ENCODE data around the gene BICRAL.

DNA sequence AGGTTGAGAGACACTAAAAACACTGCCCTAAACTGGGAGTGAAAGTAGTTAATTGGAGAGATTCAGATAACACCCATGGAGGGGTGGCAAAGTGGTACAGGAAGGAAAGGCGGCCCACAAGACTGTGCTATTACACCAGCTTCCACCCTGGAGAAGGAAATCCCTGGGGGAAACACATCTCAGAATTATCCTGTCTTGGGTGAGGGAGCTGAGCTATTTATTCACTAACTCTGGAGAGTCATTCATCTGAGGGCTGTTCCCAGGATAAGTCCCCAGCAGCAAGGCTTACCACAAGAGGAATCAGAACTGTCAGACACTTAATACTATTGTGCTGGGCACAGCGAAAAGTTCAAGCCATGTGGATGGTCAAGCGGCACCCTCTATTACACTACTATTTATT is 45.9 kb upstream of the BICRAL start:
- no peak for TF ChIP-seq ZNF175 (CRISPR knock-in tag; IDR thresholded peaks at IDR 0.05; ENCODE audit: low read depth)
- no peak for TF ChIP-seq ZNF780A (CRISPR knock-in tag; IDR thresholded peaks at IDR 0.05)
- no peak for TF ChIP-seq FOXM1 (IDR thresholded peaks at IDR 0.05; ENCODE audit: low read depth)
- TF ChIP-seq FOXM1 (CRISPR knock-in tag; IDR thresholded peaks at IDR 0.05; ENCODE audit: low read depth) = no peak
- TF ChIP-seq, protein P1, sequence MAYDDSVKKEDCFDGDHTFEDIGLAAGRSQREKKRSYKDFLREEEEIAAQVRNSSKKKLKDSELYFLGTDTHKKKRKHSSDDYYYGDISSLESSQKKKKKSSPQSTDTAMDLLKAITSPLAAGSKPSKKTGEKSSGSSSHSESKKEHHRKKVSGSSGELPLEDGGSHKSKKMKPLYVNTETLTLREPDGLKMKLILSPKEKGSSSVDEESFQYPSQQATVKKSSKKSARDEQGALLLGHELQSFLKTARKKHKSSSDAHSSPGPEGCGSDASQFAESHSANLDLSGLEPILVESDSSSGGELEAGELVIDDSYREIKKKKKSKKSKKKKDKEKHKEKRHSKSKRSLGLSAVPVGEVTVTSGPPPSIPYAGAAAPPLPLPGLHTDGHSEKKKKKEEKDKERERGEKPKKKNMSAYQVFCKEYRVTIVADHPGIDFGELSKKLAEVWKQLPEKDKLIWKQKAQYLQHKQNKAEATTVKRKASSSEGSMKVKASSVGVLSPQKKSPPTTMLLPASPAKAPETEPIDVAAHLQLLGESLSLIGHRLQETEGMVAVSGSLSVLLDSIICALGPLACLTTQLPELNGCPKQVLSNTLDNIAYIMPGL (CRISPR knock-in tag; IDR thresholded peaks at IDR 0.05) = no peak
- TF ChIP-seq, protein P2, sequence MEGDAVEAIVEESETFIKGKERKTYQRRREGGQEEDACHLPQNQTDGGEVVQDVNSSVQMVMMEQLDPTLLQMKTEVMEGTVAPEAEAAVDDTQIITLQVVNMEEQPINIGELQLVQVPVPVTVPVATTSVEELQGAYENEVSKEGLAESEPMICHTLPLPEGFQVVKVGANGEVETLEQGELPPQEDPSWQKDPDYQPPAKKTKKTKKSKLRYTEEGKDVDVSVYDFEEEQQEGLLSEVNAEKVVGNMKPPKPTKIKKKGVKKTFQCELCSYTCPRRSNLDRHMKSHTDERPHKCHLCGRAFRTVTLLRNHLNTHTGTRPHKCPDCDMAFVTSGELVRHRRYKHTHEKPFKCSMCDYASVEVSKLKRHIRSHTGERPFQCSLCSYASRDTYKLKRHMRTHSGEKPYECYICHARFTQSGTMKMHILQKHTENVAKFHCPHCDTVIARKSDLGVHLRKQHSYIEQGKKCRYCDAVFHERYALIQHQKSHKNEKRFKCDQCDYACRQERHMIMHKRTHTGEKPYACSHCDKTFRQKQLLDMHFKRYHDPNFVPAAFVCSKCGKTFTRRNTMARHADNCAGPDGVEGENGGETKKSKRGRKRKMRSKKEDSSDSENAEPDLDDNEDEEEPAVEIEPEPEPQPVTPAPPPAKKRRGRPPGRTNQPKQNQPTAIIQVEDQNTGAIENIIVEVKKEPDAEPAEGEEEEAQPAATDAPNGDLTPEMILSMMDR (IDR thresholded peaks at IDR 0.05 in 2 of 3, conservative IDR thresholded peaks at IDR 0.05 in 1 of 3; ENCODE audit: insufficient read depth in 2 of 3, low read depth in 1 of 3, low read length in 3 of 3) = no peak
- TF ChIP-seq MYC (IDR thresholded peaks at IDR 0.05; ENCODE audit: low read depth, low read length) = no peak
- no peak for TF ChIP-seq MYC (CRISPR knock-in tag; IDR thresholded peaks at IDR 0.05; ENCODE audit: borderline replicate concordance, low read depth)
- TF ChIP-seq MXI1 (IDR thresholded peaks at IDR 0.05; ENCODE audit: low read depth, low read length) = no peak
- no peak for TF ChIP-seq FOXK2 (conservative IDR thresholded peaks at IDR 0.05 in 1 of 2, IDR thresholded peaks at IDR 0.05 in 1 of 2; ENCODE audit: low read depth in 2 of 2)
- TF ChIP-seq CHD4 (IDR thresholded peaks at IDR 0.05; ENCODE audit: insufficient read depth, insufficient replicate concordance, low read depth, low read length, poor library complexity, severe bottlenecking) = no peak
- no peak for TF ChIP-seq NFIC (IDR thresholded peaks at IDR 0.05)
- TF ChIP-seq NR2C2 (CRISPR knock-in tag; IDR thresholded peaks at IDR 0.05) = no peak
- no peak for TF ChIP-seq NR2C2 (tag; IDR thresholded peaks at IDR 0.05)
- TF ChIP-seq POLR2A (conservative IDR thresholded peaks at IDR 0.05) = no peak
- no peak for TF ChIP-seq EP300 (IDR thresholded peaks at IDR 0.05; ENCODE audit: low read length)
- TF ChIP-seq, protein P3, sequence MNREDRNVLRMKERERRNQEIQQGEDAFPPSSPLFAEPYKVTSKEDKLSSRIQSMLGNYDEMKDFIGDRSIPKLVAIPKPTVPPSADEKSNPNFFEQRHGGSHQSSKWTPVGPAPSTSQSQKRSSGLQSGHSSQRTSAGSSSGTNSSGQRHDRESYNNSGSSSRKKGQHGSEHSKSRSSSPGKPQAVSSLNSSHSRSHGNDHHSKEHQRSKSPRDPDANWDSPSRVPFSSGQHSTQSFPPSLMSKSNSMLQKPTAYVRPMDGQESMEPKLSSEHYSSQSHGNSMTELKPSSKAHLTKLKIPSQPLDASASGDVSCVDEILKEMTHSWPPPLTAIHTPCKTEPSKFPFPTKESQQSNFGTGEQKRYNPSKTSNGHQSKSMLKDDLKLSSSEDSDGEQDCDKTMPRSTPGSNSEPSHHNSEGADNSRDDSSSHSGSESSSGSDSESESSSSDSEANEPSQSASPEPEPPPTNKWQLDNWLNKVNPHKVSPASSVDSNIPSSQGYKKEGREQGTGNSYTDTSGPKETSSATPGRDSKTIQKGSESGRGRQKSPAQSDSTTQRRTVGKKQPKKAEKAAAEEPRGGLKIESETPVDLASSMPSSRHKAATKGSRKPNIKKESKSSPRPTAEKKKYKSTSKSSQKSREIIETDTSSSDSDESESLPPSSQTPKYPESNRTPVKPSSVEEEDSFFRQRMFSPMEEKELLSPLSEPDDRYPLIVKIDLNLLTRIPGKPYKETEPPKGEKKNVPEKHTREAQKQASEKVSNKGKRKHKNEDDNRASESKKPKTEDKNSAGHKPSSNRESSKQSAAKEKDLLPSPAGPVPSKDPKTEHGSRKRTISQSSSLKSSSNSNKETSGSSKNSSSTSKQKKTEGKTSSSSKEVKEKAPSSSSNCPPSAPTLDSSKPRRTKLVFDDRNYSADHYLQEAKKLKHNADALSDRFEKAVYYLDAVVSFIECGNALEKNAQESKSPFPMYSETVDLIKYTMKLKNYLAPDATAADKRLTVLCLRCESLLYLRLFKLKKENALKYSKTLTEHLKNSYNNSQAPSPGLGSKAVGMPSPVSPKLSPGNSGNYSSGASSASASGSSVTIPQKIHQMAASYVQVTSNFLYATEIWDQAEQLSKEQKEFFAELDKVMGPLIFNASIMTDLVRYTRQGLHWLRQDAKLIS (CRISPR knock-in tag; IDR thresholded peaks at IDR 0.05) = no peak

Data from K562 (cell line).